WTC11 (cell line): ENCODE measurements around the gene PIP4K2A. TPM values are rescaled to one million over a fixed set of nuclear protein-coding genes. Genes with fewer than 3 reads are reported as not detected.

ENCODE experiments used
- ATAC-seq: fragments of 200-7000 bp; cut with Tn5 transposase; 2 replicates; pipeline ENCODE4 v1.10.0; 2021; ENCODE audit warnings: mild to moderate bottlenecking, moderate library complexity
- CTCF ChIA-PET: fragments of 300-600 bp; sonication (Branson Sonifier 250); formaldehyde crosslinking; loops from one replicate; lab custom pipeline; 2021; ENCODE audit warnings: antibody characterized with exemption; lab: Charles Lee
- POLR2A ChIA-PET: fragments of 350-600 bp; sonication (Branson Sonifier 250); formaldehyde crosslinking; loops from one replicate; lab custom pipeline; 2021; ENCODE audit warnings: antibody characterized with exemption; lab: Charles Lee
- DNase-seq: peaks from one replicate; pipeline ENCODE4 v3.0.0; 2021; ENCODE audit warnings: low spot score
- H3K27ac Mint-ChIP-seq: 2 replicates; pipeline ENCODE4 v1.8.0; 2021; ENCODE audit warnings: mixed read lengths
- H3K27me3 Mint-ChIP-seq: 2 replicates; pipeline ENCODE4 v1.8.0; 2021; ENCODE audit warnings: low read depth, mild to moderate bottlenecking, moderate library complexity, mixed read lengths
- H3K36me3 Mint-ChIP-seq: 2 replicates; pipeline ENCODE4 v1.8.0; 2021; ENCODE audit warnings: mixed read lengths
- H3K4me1 Mint-ChIP-seq: 2 replicates; pipeline ENCODE4 v1.8.0; 2022; ENCODE audit warnings: mixed read lengths
- H3K4me3 Mint-ChIP-seq: 2 replicates; pipeline ENCODE4 v1.8.0; 2021; ENCODE audit warnings: mild to moderate bottlenecking, moderate library complexity, mixed read lengths
- H3K9me3 Mint-ChIP-seq: 2 replicates; pipeline ENCODE4 v1.8.0; 2021; ENCODE audit warnings: mixed read lengths
- ARID4B ChIP-seq: sonication (generic); formaldehyde crosslinking; IDR thresholded peaks from 2 replicates; pipeline ENCODE4 v1.8.0; 2023; ENCODE audit warnings: missing genetic modification reagents, mild to moderate bottlenecking, borderline replicate concordance
- CREB1 ChIP-seq: sonication (generic); formaldehyde crosslinking; IDR thresholded peaks from 2 replicates; pipeline ENCODE4 v1.8.0; 2023; ENCODE audit warnings: mild to moderate bottlenecking, missing genetic modification reagents
- ESRRA ChIP-seq: sonication (generic); formaldehyde crosslinking; IDR thresholded peaks from 2 replicates; pipeline ENCODE4 v1.8.1; 2022; ENCODE audit warnings: mild to moderate bottlenecking, missing genetic modification reagents, borderline replicate concordance
- FOXK1 ChIP-seq: sonication (generic); formaldehyde crosslinking; IDR thresholded peaks from 2 replicates; pipeline ENCODE4 v1.8.0; 2022; ENCODE audit warnings: mild to moderate bottlenecking, moderate library complexity, missing genetic modification reagents
- HMGA2 ChIP-seq: fragments of 250-450 bp; sonication (Bioruptor Pico); IDR thresholded peaks from 2 replicates; pipeline ENCODE4 v1.4.0; 2021; ENCODE audit warnings: mild to moderate bottlenecking, moderate library complexity
- MLX ChIP-seq: sonication (generic); formaldehyde crosslinking; IDR thresholded peaks from 2 replicates; pipeline ENCODE4 v1.8.1; 2023; ENCODE audit warnings: mild to moderate bottlenecking, missing genetic modification reagents, moderate library complexity
- NFATC4 ChIP-seq: fragments of 250-450 bp; sonication (Bioruptor Pico); IDR thresholded peaks from 2 replicates; pipeline ENCODE4 v1.9.0; 2021; ENCODE audit warnings: mild to moderate bottlenecking
- ZNF512 ChIP-seq: sonication (generic); formaldehyde crosslinking; IDR thresholded peaks from 2 replicates; pipeline ENCODE4 v1.8.1; 2022; ENCODE audit warnings: missing genetic modification reagents, borderline replicate concordance
- total RNA-seq: library from RNA; stranded (reverse); gene quantifications from 3 replicates; pipeline ENCODE4 v1.2.3, GENCODE V29; 2021
- TF ChIP-seq, protein P1 (sequence below): fragments of 250-450 bp; sonication (Bioruptor Pico); IDR thresholded peaks from 2 replicates; pipeline ENCODE4 v1.9.0; 2021; ENCODE audit warnings: mild to moderate bottlenecking
- TF ChIP-seq, protein P2 (sequence below): fragments of 250-450 bp; sonication (Bioruptor Pico); conservative IDR thresholded peaks from 2 replicates; pipeline ENCODE4 v1.9.0; 2021; ENCODE audit warnings: mild to moderate bottlenecking
- TF ChIP-seq, protein P3 (sequence below): sonication (generic); formaldehyde crosslinking; IDR thresholded peaks from 2 replicates; pipeline ENCODE4 v1.8.0; 2022; ENCODE audit warnings: missing genetic modification reagents

The PIP4K2A gene
- total RNA-seq, 1 experiment from 2014 or later, result 47.5 TPM

DNA sequence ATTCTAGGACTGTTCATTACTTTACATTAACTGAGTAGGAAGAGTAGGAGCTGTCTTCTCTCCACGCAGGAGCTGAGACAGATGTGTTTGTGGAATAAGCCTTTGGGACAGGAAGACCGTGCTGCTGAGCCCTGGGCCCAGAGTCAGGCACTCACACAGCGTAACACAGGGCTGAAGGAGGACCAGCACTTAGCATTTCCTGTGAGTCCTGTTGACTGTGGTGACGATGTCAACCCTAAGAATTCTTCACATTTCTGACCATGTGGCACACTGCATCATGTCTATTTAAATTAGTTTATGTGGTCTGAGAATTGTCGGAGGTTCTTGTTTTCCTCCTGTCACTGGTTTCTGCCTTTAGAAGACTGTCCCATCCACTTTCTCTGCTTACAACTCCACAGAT is 117.2 kb downstream of the PIP4K2A start (continued):
- TF ChIP-seq, protein P1, sequence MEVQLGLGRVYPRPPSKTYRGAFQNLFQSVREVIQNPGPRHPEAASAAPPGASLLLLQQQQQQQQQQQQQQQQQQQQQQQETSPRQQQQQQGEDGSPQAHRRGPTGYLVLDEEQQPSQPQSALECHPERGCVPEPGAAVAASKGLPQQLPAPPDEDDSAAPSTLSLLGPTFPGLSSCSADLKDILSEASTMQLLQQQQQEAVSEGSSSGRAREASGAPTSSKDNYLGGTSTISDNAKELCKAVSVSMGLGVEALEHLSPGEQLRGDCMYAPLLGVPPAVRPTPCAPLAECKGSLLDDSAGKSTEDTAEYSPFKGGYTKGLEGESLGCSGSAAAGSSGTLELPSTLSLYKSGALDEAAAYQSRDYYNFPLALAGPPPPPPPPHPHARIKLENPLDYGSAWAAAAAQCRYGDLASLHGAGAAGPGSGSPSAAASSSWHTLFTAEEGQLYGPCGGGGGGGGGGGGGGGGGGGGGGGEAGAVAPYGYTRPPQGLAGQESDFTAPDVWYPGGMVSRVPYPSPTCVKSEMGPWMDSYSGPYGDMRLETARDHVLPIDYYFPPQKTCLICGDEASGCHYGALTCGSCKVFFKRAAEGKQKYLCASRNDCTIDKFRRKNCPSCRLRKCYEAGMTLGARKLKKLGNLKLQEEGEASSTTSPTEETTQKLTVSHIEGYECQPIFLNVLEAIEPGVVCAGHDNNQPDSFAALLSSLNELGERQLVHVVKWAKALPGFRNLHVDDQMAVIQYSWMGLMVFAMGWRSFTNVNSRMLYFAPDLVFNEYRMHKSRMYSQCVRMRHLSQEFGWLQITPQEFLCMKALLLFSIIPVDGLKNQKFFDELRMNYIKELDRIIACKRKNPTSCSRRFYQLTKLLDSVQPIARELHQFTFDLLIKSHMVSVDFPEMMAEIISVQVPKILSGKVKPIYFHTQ (CRISPR knock-in tag), result no peak
- no peak for TF ChIP-seq ESRRA
- no peak for TF ChIP-seq ARID4B (CRISPR knock-in tag)
- no peak for TF ChIP-seq ZNF512 (CRISPR knock-in tag)

DNA sequence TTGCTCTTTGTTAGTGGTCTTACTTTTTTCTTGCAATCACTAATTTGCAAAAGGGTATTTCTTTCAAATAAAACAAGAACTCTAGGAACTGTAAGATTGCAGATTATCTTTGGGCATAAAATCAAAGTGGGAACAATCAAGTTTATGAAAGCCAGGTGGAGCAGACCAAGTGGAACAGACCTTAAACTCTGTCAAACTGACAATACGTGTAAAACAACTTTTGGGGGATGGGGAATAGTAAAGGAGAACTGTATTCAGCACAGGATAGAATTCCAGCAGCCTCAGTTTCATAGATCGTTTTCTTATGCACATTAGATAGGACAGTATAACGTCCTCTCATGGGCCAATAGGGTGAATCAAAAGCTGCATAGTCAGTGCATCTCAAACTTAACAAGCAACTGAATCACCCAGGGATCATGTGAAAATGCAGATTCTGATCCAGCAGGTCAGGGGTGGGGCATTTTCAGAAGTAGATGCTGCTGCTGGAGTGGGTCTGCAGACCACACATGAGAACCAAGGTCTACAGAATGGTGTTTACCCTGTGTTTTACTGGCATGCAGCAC is 120.7 kb downstream of the PIP4K2A start:
- H3K27me3 Mint-ChIP-seq, result no peaks in the 10 kb centered on the region
- TF ChIP-seq FOXK1 (CRISPR knock-in tag), result no peak
- TF ChIP-seq, protein P2, sequence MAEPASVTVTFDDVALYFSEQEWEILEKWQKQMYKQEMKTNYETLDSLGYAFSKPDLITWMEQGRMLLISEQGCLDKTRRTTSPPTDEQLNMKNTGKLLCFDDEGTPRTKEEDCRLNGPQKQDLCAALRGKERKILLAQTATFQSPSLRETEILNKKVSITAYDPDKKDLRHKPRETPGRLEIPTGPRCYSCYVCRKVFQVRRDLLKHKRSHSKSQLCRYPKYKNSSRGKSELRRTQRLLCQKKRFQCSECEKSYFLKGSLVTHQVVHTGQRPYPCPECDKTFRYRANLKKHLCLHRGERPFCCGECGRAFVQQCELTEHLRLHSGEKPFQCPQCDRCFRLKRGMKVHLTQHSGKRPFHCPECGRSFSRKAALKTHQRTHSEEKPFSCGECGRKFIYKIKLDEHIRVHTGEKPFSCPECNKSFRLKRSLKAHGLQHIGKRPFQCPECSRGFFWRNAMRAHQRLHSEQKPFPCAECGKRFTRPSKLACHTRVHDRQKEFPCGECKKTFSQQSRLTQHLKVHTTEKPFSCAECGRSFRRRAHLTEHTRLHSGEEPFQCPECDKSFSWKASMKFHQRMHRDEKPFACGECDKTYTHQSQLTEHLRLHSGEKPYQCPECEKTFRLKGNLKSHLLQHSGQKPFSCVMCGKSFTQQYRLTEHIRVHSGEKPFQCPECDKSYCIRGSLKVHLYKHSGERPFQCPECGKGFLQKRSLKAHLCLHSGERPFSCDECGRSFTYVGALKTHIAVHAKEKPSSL (CRISPR knock-in tag), result no peak
- no peak for TF ChIP-seq NFATC4 (CRISPR knock-in tag)
- TF ChIP-seq MLX (CRISPR knock-in tag), result no peak
- TF ChIP-seq, protein P3, sequence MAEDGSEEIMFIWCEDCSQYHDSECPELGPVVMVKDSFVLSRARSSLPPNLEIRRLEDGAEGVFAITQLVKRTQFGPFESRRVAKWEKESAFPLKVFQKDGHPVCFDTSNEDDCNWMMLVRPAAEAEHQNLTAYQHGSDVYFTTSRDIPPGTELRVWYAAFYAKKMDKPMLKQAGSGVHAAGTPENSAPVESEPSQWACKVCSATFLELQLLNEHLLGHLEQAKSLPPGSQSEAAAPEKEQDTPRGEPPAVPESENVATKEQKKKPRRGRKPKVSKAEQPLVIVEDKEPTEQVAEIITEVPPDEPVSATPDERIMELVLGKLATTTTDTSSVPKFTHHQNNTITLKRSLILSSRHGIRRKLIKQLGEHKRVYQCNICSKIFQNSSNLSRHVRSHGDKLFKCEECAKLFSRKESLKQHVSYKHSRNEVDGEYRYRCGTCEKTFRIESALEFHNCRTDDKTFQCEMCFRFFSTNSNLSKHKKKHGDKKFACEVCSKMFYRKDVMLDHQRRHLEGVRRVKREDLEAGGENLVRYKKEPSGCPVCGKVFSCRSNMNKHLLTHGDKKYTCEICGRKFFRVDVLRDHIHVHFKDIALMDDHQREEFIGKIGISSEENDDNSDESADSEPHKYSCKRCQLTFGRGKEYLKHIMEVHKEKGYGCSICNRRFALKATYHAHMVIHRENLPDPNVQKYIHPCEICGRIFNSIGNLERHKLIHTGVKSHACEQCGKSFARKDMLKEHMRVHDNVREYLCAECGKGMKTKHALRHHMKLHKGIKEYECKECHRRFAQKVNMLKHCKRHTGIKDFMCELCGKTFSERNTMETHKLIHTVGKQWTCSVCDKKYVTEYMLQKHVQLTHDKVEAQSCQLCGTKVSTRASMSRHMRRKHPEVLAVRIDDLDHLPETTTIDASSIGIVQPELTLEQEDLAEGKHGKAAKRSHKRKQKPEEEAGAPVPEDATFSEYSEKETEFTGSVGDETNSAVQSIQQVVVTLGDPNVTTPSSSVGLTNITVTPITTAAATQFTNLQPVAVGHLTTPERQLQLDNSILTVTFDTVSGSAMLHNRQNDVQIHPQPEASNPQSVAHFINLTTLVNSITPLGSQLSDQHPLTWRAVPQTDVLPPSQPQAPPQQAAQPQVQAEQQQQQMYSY (CRISPR knock-in tag), result no peak
- TF ChIP-seq HMGA2 (CRISPR knock-in tag), result no peak
- TF ChIP-seq CREB1, result no peak
- TF ChIP-seq, all 79 proteins: peak for 0
- POLR2A ChIA-PET, result no interaction called here
- Mint-ChIP-seq H3K36me3 (peaks cover 19% of the 10 kb centered on the region), H3K4me1 (peaks cover 43% of the 10 kb centered on the region), H3K4me3 (no peak overlapping the region), H3K27ac (no peak overlapping the region), H3K9me3 (no peaks in the 10 kb centered on the region)
- ATAC-seq (no peak), DNase-seq (no peak)
- CTCF ChIA-PET, result interaction anchor here (0.5 kb wide), 1 partner anchor 361 kb away, joined by 3 read pairs; no protein-coding TSS in a partner anchor
